ENCODE results near the gene NTN1. TPM values are rescaled to one million over a fixed set of nuclear protein-coding genes. Genes with fewer than 3 reads are reported as not detected.

Gene NTN1
- total and polyA plus RNA-seq, 2 experiments from 2014 or later = 0.11 to 0.21 TPM

DNA sequence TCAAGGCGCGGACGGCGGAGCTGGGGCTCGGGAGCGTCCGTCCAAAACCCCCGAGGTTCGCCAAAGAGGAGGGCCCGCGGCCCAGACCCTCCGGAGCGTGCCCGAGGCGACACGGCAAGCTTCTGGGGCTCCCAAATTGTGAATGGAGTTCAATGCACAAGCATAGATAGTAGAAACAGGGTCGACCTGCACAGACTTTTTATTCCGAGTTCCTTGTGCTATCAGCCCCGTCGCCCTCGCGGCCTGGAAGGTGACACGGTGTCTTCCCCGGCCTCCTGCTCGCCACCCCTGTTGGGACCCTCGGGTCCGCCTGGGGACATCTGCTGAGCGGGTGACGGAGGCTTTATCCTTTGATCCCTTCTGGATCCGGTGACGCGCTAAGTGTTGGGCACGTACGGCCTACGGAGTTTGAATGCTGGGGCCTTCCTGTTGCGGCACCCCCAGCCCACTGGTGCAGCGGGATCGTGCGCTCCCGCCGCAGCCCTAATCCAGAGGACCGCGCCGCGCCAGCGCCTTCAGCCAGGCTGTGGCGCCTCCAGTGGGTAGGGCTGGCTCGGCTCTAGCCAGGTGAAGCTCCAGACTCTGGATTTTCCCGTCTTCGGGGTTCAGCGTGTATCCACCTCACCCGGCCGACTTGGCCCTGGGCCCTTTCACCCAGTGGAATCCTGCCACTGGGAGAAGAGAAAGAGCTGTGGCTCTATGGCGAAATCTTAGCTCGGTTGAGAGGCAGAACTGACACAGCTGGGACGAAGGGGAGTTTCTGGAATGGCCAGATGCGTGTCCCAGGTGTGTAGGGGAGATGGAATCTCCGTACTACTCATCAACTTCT lies 17.0 kb upstream of the NTN1 start:
- Histone ChIP-seq H3K27me3 (replicated peaks; ENCODE audit: insufficient read depth) (peaks cover 54% of the 10 kb centered on the region), H3K9ac (no peak overlapping the region), H3K79me2 (ENCODE audit: insufficient read depth) (no peaks in the 10 kb centered on the region), H3K9me2 (ENCODE audit: insufficient read depth) (no peaks in the 10 kb centered on the region), H3K4me1 (ENCODE audit: insufficient read depth) (no peaks in the 10 kb centered on the region), H3F3A (ENCODE audit: insufficient read depth) (no peaks in the 10 kb centered on the region), H3K4me3 (no peak overlapping the region), H4K20me1 (ENCODE audit: insufficient read depth) (no peaks in the 10 kb centered on the region), H3K4me2 (ENCODE audit: unreplicated experiment) (no peak overlapping the region), H2AFZ (peak overlapping the region; percentile 60; the same call in 1 of the 2 replicates), H3K36me3 (ENCODE audit: low read depth) (no peaks in the 10 kb centered on the region), H3K27ac (no peak overlapping the region), H3K9me3 (ENCODE audit: low read depth) (no peaks in the 10 kb centered on the region)
- in situ Hi-C loops (cut with MboI) = no loop called here
- DNase-seq = no peak
- no peak for TF ChIP-seq EZH2phosphoT487 (IDR thresholded peaks at IDR 0.05; ENCODE audit: insufficient read depth, low read depth)
- WGBS, 2 experiments (ENCODE audit: low coverage in 1 of 2, low lambda C conversion rate in 2 of 2, missing lambda C conversion rate in 2 of 2) = 65% methylated on average over 58 of the region's 58 CpGs

- no peak overlapping the region for H3K27ac ChIP-seq
- H3K4me2 ChIP-seq (ENCODE audit: unreplicated experiment) = no peak overlapping the region
- DNase-seq = no peak
- no peaks in the 10 kb centered on the region for H4K20me1 ChIP-seq (ENCODE audit: insufficient read depth)
- H3K36me3 ChIP-seq (ENCODE audit: low read depth) = no peaks in the 10 kb centered on the region
- H3K9me2 ChIP-seq (ENCODE audit: insufficient read depth) = no peaks in the 10 kb centered on the region
- peaks cover 60% of the 10 kb centered on the region for H3K27me3 ChIP-seq (replicated peaks; ENCODE audit: insufficient read depth)
- no peak overlapping the region for H3K4me3 ChIP-seq
- no peak overlapping the region for H2AFZ ChIP-seq
- 78 to 84% methylated on average over 6 of the region's 6 CpGs for WGBS, 2 experiments (ENCODE audit: low coverage in 1 of 2, low lambda C conversion rate in 2 of 2, missing lambda C conversion rate in 2 of 2)
- H3K9me3 ChIP-seq (ENCODE audit: low read depth) = no peaks in the 10 kb centered on the region
- no peak for TF ChIP-seq EZH2phosphoT487 (IDR thresholded peaks at IDR 0.05; ENCODE audit: insufficient read depth, low read depth)
- TF ChIP-seq EZH2 (IDR thresholded peaks at IDR 0.05; ENCODE audit: insufficient read depth, poor library complexity, severe bottlenecking) = peak; percentile 19
- no peaks in the 10 kb centered on the region for H3K4me1 ChIP-seq (ENCODE audit: insufficient read depth)
- no peak overlapping the region for H3K9ac ChIP-seq
- H3F3A ChIP-seq (ENCODE audit: insufficient read depth) = no peaks in the 10 kb centered on the region
- in situ Hi-C loops (cut with MboI) = no loop called here
- no peaks in the 10 kb centered on the region for H3K79me2 ChIP-seq (ENCODE audit: insufficient read depth)
Observed at GRCh38 chr17:9004961-9005285, 16.4 kb upstream of the NTN1 start.

GRCh38 chr17:9006175-9006767 lies 15.0 kb upstream of the NTN1 start:
- in situ Hi-C loops (cut with MboI) = no loop called here
- Histone ChIP-seq H3K9me2 (ENCODE audit: insufficient read depth) (no peaks in the 10 kb centered on the region), H3F3A (ENCODE audit: insufficient read depth) (no peaks in the 10 kb centered on the region), H3K9me3 (ENCODE audit: low read depth) (no peaks in the 10 kb centered on the region), H3K27ac (no peak overlapping the region), H3K36me3 (ENCODE audit: low read depth) (no peaks in the 10 kb centered on the region), H3K4me1 (ENCODE audit: insufficient read depth) (no peaks in the 10 kb centered on the region), H3K79me2 (ENCODE audit: insufficient read depth) (no peaks in the 10 kb centered on the region), H3K9ac (no peak overlapping the region), H3K4me2 (ENCODE audit: unreplicated experiment) (no peak overlapping the region), H3K27me3 (replicated peaks; ENCODE audit: insufficient read depth) (peaks cover 65% of the 10 kb centered on the region), H3K4me3 (no peak overlapping the region), H4K20me1 (ENCODE audit: insufficient read depth) (no peaks in the 10 kb centered on the region), H2AFZ (no peak overlapping the region)
- no peak for DNase-seq
- WGBS, 2 experiments (ENCODE audit: low coverage in 1 of 2, low lambda C conversion rate in 2 of 2, missing lambda C conversion rate in 2 of 2) = 81 to 83% methylated on average over 7 of the region's 7 CpGs
- no peak for TF ChIP-seq EZH2phosphoT487 (IDR thresholded peaks at IDR 0.05; ENCODE audit: insufficient read depth, low read depth)
- TF ChIP-seq EZH2 (IDR thresholded peaks at IDR 0.05; ENCODE audit: insufficient read depth, poor library complexity, severe bottlenecking) = peak; percentile 7

DNA sequence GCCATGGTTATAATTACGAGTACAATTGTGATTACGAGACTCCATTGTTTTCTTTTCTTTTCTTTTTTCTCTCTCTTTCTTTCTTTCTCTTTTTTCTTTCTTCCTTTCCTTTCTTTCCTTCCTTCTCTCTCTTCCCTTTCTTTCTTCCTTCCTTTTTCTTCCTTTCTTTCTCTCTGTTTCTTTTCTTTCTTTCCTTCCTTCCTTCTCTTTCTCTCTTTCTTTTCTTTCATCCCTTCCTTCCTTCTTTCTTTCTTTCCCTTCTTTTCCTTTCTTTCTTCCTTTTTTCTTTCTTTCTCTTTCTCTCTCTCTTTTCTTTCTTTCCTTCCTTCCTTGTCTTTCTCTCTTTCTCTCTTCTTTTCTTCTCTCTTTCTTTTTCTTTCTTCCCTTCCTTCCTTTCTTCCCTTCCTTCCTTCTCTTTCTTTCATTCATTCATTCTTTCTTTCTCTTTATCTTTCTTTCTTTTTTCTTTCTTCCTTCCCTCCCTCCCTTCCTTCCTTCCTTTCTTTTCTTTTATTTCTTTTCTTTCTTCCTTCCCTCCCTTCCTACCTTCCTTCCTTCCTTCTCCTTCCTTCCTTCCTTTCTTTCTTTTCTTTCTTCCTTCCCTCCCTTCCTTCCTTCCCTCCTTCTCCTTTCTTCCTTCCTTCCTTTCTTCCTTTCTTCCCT lies 14.1 kb upstream of the NTN1 start:
- peaks cover 64% of the 10 kb centered on the region for H3K27me3 ChIP-seq (replicated peaks; ENCODE audit: insufficient read depth)

More for the DNA sequence above, 14.1 kb upstream of the NTN1 start:
- TF ChIP-seq EZH2 (IDR thresholded peaks at IDR 0.05; ENCODE audit: insufficient read depth, poor library complexity, severe bottlenecking) (no peak), EZH2phosphoT487 (IDR thresholded peaks at IDR 0.05; ENCODE audit: insufficient read depth, low read depth) (no peak)
- no peak overlapping the region for H2AFZ ChIP-seq
- no peak for DNase-seq
- H4K20me1 ChIP-seq (ENCODE audit: insufficient read depth) = no peaks in the 10 kb centered on the region
- WGBS, 2 experiments (ENCODE audit: low coverage in 1 of 2, low lambda C conversion rate in 2 of 2, missing lambda C conversion rate in 2 of 2) = 90 to 92% methylated on average over 2 of the region's 2 CpGs
- no peaks in the 10 kb centered on the region for H3K79me2 ChIP-seq (ENCODE audit: insufficient read depth)
- H3K9me3 ChIP-seq (ENCODE audit: low read depth) = no peaks in the 10 kb centered on the region
- no peak overlapping the region for H3K9ac ChIP-seq
- no peak overlapping the region for H3K27ac ChIP-seq
- H3K4me2 ChIP-seq (ENCODE audit: unreplicated experiment) = no peak overlapping the region
- in situ Hi-C loops (cut with MboI) = no loop called here
- H3K36me3 ChIP-seq (ENCODE audit: low read depth) = no peaks in the 10 kb centered on the region
- H3F3A ChIP-seq (ENCODE audit: insufficient read depth) = no peaks in the 10 kb centered on the region
- no peak overlapping the region for H3K4me3 ChIP-seq
- no peaks in the 10 kb centered on the region for H3K4me1 ChIP-seq (ENCODE audit: insufficient read depth)
- H3K9me2 ChIP-seq (ENCODE audit: insufficient read depth) = no peaks in the 10 kb centered on the region
